ENCODE measurements around the gene GLTP.
"Not testable (repeated sequence)": the region's sequence is repeated elsewhere in the genome, so short reads cannot be mapped to it uniquely, and the experiment has no call there.

GLTP gene

DNA sequence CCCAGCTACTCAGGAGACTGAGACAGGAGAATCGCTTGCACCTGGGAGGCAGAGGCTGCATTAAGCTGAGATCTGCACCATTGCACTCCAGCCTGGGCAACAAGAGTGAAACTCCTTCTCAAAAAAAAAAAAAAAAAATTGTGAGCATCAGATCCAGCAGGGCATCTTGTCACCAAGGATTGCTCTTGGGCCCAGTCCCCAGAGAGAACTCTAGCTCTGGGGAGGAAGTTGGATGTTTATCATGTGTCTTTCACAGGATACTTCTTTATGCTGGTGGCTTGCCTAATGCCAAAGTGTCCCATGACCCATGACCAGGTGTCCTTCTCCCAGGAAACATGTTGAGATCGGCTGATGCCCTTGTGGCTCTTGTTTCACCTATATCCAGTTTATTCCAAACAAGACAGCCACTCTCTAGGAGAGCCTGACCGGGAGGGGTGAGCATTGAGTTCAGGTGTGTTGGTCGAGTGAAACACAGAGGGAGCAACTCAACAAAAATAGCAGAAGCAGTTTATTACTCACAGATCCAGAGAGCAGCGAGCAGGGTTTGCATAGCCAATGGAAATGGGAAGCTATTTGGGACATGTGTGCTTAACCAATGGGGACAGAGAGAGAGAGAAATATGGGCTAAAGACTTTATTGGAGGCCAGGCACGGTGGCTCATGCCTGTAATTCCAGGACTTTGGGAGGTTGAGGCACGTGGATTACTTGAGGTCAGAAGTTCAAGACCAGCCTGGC is 13.1 kb upstream of the GLTP start:
- no peak for TF ChIP-seq CTCF (IDR thresholded peaks at IDR 0.05; ENCODE audit: low read depth, low read length)
- H3K4me3 ChIP-seq (ENCODE audit: low read depth, low read length), result no peak overlapping the region

- TF ChIP-seq CTCF (IDR thresholded peaks at IDR 0.05; ENCODE audit: low read depth, low read length), result no peak
- no peak overlapping the region for H3K4me3 ChIP-seq (ENCODE audit: low read depth, low read length)
These were observed 12.4 kb upstream of the GLTP start for GRCh38 chr12:109892748-109893147.

- H3K4me3 ChIP-seq (ENCODE audit: low read depth, low read length), result no peak overlapping the region
These were observed 11.9 kb upstream of the GLTP start for GRCh38 chr12:109892165-109892715.

GRCh38 chr12:109891731-109892130 is 11.4 kb upstream of the GLTP start:
- H3K4me3 ChIP-seq (ENCODE audit: low read depth, low read length), result not testable (repeated sequence)

More at GRCh38 chr12:109892165-109892715, 11.9 kb upstream of the GLTP start:
- TF ChIP-seq CTCF (IDR thresholded peaks at IDR 0.05; ENCODE audit: low read depth, low read length), result no peak

DNA sequence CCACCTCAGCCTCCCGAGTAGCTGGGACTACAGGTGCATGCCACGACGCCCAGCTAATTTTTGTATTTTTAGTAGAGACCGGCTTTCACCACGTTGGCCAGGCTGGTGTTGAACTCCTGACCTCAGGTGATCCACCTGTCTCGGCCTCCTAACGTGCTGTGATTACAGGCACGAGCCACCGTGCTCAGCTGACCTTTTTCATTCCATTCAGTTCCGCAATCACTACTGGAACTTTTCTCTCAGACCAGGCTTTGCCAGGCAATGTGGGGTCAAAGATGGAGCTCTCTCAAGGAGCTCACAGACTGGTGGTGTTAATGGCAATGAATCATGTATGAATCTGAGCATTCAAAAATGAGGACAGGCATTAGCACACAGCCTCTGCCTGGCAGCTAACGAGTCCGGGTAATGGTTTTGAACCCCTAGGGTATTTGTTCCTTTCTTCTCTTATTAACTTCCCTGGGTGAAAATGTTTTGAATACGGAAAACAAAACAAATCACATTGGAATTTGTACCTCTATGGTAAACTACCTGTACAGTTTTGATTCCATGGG is 10.4 kb upstream of the GLTP start:
- no peak for TF ChIP-seq CTCF (IDR thresholded peaks at IDR 0.05; ENCODE audit: low read depth, low read length)
- H3K4me3 ChIP-seq (ENCODE audit: low read depth, low read length), result no peak overlapping the region

DNA sequence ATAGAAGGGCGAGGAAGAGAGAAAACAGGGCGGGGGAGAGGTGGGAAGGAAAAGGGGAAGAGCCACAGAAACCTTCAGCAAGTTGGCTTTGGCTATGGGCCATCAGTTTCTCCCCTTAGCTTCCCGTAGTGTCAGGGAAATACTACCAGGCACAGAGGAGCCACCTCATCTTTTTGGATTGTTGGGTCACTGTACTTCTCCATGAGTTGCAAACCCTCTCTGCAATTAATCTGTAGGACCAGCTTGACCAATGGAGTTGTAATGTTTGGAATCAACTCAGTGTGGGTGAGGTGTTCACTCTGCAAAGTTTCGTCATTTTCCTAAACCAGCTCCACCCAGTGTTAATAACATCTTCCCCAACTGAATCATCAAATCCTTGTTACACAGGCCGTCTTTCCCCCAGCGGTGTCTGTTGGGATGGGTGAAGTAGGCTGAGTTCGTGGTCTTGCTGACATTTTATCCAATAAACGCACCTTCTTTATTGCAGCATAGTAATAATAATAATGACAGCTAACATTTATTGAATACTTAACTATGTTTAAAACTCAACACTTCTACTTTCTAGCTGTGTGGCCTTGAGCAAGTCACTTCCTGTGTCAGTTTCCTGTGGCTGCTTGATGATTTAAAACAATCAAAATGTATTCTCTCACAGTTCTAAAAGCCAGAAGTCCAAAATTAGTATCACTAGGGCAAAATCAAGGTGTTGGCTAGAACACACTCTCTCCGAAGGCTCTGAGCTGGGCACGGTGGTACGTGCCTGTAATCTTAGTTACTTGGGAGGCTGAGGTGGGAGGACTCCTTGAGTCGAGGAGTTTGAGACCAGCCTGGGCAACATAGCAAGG is 8.1 kb upstream of the GLTP start:
- no peak overlapping the region for H3K4me3 ChIP-seq (ENCODE audit: low read depth, low read length)
- TF ChIP-seq CTCF (IDR thresholded peaks at IDR 0.05; ENCODE audit: low read depth, low read length), result no peak

GRCh38 chr12:109885616-109886015 is 5.3 kb upstream of the GLTP start:
- TF ChIP-seq CTCF (IDR thresholded peaks at IDR 0.05; ENCODE audit: low read depth, low read length), result no peak
- no peak overlapping the region for H3K4me3 ChIP-seq (ENCODE audit: low read depth, low read length)
